GM18505 (cell line): Measurements from ENCODE around the gene ZNF593.

Experiments
- ATAC-seq: cut with Tn5 transposase; IDR thresholded peaks from one replicate; pipeline ENCODE4 v1.9.1; 2021; ENCODE audit not compliant: unreplicated experiment
- POLR2A ChIP-seq: IDR thresholded peaks from 4 replicates; pipeline ENCODE4 v1.6.1; 2011; ENCODE audit warnings: borderline replicate concordance; ENCODE audit not compliant: insufficient read depth, insufficient read length; ENCODE audit errors: extremely low read depth

Gene ZNF593

DNA sequence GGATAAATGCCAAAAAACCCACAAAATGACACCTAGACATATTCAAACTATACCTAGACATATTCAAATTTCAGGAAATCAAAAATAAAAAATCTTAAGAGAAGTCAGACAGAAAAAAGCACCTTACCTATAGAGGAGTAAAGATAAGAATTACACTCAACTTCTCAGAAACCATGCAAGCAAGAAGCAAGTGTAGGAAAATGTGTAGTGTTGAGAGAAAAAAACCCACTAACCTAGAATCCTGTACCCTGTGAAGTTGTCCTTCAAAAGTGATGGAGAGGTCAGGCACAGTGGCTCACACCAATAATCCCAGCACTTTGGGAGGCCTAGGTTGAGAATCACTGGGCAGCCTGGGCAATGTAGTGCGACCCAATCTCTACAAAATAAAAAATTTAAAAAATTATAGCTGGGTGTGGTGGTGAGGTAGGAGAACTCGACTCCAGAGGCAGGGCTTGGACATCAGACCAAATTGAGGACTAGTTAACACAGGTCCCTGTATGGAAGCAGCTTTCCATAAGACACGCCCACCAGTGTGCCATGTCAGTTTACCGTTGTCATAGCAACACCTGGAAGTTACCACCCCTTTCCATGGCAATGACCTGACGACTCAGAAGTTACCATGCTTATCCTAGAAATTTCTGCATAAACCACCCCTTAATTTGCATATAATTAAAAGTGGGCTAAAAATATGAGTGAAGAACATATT is 37.4 kb upstream of the ZNF593 start:
- no peak for ATAC-seq
- no peak for TF ChIP-seq POLR2A

DNA sequence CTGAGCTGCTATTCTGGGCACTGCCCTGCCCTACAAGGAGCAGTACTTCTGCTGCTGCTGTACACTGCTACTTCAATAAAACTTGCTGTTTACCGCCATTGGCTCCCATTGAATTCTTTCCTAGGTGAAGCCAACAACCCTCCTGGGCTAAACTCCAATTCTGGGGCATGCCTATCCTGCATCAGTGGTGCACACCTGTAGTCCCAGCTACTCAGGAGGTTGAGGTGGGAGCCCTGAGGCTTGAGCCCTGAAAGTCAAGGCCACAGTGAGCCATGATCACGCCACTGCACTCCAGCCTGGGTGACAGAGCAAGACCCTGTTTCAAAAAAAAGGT is 36.9 kb upstream of the ZNF593 start:
- TF ChIP-seq POLR2A = no peak
- ATAC-seq = no peak

DNA sequence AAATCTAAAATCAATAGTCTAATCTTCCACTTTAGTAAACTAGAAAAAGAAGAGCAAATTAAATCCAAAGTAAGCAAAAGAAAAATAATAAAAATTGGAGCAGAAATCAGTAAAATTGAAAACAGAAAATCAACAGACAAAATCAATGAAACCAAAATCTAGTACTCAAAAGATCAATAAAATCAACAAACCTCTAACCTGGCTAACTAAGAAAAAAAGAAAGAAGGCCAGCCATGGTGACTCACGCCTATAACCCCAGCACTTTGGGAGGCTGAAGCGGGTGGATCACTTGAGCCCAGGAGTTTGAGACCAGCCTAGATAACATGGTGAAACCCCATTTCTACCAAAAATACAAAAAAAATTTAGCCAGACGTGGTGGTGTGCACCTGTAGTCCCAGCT is 35.2 kb upstream of the ZNF593 start:
- ATAC-seq = no peak
- no peak for TF ChIP-seq POLR2A

DNA sequence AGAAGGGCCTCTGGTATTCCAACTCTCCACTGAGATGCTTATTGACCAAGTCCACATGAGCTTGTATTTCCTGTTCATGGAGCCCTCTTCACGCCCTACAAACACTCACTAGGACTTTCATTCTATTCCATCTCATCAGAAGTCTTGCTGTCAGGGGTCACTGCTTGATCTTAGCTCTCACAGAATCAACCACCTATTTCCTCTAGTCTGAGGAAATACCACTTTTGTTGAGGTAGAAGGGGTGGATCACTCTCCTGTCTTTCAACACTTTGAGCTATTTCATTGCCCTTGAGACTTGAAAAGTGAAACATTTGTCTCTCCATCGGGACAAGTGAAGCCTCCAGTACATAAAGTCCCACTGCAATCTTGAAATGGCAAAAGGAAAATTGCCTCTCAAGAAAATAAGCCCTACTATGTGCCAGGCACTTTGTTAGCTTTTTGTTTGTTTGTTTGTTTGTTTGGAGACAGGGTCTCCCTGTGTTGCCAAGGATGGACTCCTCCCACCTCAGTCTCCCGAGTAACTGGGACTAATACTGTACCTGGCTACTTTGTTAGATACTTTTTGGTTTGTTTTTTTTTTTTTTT is 30.6 kb upstream of the ZNF593 start:
- ATAC-seq = no peak

DNA sequence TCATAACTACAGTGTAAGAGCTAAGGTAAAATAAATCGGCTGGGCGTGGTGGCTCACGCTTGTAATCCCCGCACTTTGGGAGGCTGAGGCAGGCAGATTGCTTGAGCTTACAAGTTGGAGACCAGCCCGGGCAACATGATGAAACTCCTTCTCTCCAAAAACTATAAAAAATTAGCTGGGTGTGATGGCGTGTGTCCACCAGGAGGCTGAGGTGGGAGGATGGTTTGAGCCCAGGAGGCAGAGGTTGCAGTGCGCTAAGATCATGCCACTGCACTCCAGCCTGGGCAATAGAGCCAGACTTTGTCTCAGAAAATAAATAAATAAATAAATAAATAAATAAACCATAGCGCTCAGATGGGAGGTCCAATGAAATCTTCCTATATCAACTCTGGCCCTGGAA is 27.5 kb upstream of the ZNF593 start:
- no peak for TF ChIP-seq POLR2A
- no peak for ATAC-seq

More for the DNA sequence above, 30.6 kb upstream of the ZNF593 start:
- TF ChIP-seq POLR2A = no peak

DNA sequence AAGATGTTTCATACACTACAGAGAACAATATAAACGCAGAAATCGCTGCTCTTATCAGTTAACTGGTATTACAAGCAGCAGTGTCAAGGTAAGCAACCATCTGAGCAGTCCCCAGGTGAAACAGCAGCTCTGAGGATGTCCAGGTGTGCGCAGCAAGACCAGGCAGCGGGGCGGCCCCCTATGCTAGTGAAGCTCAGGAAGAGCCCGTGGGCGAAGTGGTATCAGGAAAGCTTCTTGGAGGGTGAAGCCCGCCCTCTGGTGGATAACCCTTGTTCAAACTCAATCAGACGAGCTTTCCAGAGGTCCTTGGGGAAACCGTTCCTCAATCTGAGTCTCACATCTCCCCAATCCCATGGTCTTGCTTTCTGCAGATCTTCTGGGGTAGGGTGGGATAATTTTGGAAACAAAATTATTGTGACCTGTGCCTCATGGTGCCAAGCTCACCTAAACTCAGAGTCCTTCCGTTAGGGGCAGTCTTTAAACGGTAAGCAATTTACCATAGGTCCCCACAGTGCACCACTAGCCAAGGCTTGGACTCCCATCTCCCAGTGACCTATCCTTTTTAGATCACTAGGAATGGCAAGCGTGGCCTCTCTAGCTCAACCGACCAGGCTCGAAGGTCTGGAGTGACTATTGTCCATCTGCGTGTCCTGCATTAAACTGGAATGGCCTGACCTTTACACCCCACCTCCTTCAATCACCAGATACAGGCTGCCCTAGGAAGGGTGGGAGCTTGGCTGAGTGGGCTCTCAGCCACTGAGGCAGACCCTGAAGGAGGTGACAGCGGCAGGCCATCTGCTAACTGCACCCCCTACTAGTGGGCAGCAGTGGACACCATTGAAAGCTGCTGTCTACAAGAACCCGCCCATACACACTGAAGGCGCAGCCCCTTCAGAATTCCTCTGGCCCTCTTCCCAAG is 24.4 kb upstream of the ZNF593 start:
- no peak for TF ChIP-seq POLR2A

DNA sequence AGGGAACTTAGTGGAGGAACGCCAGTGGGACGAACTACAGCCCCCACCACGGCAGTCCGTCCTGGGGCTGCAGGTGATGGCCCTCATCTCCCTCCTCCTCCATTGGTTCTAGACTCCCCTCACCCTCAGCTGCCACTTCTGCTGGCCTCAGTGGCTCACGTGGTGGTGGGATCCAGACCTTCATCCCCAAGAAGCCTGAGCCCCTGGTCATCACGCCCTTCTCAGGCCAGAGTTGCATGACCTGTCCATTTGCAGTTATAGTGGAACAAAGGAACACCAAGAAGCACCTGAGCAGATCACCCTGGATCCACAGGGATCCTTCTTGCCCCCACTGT is 23.8 kb upstream of the ZNF593 start:
- no peak for ATAC-seq
- TF ChIP-seq POLR2A = no peak

More for the DNA sequence above, 24.4 kb upstream of the ZNF593 start:
- no peak for ATAC-seq

DNA sequence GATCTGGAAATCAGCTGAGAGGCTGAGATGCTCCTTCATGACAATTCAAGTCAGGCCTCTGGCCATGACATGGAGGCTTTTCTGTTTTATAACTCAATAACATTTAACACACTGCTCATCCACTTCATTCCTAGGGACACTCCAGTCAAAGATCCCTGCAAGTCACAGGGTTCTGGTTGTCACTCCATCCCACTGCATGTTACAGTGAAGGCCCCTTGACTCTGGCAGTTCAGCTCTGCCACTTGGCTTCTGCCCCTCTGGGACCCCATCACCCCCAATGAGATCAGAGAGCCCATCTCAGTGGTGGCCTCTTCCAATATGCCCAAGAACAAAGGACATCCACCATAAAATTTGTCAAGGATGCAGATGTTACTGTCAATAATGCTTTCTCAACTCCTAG is 20.8 kb upstream of the ZNF593 start:
- TF ChIP-seq POLR2A = no peak
- ATAC-seq = no peak

DNA sequence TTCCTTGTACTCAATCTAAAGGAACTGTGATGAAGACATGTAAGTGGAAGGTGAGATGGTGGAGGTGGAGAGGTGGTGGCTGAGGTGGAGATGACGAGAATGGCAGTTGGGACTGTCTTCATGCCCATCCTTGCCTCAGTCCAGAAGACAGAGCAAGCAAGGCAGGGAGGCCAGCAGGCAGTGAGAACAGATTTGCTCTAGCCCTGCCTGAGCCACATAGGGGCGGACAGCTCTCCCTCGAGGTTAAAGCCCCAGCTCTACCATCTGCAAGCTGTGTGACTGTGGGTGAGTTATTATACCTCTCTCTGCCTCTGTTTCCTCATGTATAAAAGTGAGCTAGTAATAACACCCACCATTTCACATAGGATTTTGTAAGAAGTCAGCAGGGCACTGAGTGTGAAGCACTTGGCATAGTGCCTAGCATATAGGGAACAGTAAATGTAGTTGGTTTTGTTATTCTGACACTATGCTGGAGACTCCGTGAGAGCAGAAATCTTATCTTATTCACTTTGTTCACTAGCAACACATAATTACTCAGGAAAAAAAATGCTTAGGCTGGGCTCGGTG is 15.7 kb upstream of the ZNF593 start:
- ATAC-seq = no peak
- TF ChIP-seq POLR2A = no peak

DNA sequence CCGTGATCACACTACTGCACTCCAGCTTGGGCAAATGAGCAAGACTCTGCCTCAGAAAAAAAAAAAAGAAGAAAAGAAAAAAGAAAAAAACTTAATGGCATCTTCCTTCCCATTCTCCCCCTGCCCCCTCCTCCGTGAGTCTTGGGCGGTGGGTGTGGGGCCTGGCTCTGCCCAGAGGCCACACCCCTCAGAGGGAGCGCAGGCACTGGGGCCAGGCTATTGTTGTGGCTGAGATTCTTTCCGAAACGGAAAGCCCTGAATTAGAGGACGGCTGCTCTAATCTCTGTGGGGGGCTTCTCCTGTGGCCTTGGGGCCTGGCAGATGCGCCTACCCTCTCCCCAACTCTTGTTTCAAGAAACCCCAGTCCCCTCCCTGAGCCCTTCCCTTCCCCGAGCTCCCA is 15.0 kb upstream of the ZNF593 start:
- TF ChIP-seq POLR2A = no peak
- ATAC-seq = no peak

DNA sequence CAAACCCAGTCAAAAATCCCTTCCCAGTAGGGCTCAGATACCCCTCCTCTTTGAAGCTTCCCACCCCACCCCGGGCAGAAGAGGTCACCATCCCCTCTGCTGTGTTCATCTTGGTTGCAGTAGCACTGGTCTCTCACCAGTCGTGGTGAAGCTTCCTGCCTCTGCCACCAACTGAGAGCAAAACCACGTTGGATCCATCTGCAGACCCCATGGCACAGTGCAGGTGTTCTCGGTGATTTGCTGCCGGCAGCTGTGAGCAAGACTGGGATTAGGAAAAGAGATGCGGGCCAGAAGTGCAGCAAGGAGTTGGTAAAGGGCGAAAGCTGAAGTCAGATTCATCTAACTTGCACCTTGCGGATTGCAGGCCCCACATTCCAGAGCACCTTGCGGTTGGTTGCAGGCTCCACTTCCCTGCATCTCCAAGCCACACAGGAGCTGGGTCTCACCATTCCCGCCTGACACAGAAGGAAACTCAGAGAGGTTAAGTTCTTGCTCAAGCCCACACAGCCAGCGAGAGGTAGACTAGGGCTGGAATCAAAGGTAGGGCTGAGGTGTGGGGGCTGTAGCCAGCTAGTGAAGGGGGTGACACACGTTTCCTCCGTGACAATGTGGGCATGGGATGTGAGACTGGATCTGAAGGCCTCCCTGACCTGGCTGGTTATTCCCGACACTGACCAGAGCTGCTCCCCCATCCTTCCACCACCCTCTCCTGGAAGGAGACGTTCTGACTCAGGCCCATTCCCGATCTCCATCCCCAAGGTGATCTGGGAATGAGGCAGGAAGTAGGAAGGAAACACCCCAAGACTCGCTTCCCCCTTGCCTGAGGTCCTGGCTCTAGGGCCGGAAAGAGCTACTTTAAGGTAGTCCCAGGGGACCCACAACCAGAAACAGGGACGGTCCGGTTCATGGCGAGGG is 14.1 kb upstream of the ZNF593 start:
- no peak for TF ChIP-seq POLR2A

DNA sequence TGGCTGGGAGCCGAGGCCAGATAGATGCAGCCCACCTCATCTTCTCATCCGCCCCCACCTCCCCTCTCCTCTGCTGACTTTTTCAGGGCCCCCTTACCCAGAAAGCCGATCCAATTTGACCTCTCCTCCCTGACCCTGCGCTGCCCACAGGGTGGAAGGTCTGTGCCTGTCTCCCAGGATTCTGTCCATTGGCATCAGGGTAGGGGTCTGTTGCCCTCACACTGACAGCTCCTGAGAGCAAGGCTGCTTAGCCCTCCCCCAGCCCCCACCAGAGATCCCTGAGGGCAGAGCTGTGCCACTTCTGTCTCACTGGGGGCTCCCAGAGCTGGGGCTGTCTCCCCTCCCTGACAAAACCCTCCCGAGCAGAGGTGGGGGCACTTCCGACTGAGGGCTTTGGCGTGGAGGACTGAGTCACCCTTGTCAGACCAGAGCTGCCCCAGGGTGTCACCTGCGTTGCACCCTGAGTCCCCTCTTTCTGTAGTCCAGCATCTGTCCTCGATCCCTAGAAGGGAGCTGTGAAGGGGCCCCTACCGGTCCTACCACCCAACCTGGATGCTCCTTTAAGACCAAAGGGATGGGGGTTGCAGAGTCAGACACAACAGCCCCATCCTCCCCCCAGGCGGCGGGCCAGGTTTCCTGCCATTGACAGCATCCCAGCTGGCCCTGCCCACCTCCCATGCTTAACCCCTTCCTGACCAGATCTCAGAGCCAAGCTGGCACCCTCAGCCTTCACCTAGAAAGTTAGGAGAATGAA is 13.2 kb upstream of the ZNF593 start:
- TF ChIP-seq POLR2A = no peak
- ATAC-seq = no peak

More for the DNA sequence above, 14.1 kb upstream of the ZNF593 start:
- no peak for ATAC-seq
